Left lobe of liver (tissue), 2 donors: ENCODE results near the gene FARP1. TPM values are rescaled to one million over a fixed set of nuclear protein-coding genes. Genes with fewer than 3 reads are reported as not detected.

Source experiments
- ATAC-seq: fragments of 200-7000 bp; cut with Tn5 transposase; one replicate; pipeline ENCODE4 v1.9.1; 2020; ENCODE audit warnings: mild to moderate bottlenecking, moderate library complexity
- DNase-seq: peaks from one replicate; pipeline ENCODE4 v3.0.0-alpha.2; 2020; ENCODE audit warnings: low spot score
- total RNA-seq: library from RNA; stranded (reverse); gene quantifications from one replicate; pipeline ENCODE4 v1.2.1, GENCODE V29; 2021
- donor health status: DM: no; HTN: no; CAD: no; lungs with moderate emphysema.
- donor health status: DM: no; HTN: yes; CAD: no.

FARP1 gene
- total RNA-seq, 1 donor from 2014 or later = 78.8 TPM

DNA sequence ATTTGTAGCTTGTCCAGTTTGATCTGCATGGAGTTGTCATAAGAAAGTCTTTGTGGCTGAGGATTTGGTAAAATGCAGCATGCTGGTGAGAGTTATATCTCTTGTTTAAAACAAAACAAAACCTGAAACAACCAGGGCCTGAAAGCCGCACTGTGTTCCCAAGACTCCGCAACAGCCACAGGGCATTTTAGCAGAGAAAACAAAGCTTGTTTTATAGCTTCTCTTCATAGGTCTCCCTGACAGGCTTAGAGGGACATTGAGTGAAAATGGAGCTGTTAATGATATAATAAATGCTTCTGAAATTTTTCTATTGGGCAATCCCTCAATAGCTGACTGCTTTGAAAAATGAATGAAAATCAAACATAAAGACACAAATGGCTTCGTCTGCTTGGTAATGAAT, 182.8 kb downstream of the FARP1 start:
- no peak for ATAC-seq
- DNase-seq = no peak

DNA sequence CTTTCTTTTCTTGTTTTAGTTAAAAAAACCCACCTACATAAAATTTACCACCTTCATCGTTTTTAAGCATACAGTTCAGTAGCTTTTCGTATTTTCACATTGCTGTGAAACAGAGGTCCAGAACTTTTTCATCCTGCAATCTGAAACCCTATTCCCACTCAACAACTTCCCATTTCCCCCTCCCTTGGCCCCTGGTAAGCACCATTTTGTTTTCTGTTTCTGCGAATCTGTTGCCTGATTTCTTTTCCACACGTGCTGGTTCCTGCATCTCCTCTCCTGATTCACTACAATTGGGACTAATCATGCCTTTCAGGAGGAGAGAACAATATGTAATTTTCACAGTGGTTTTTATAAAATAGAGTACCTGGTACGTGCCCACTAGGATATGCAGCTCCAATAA, 183.4 kb downstream of the FARP1 start:
- no peak for DNase-seq
- ATAC-seq = no peak

DNA sequence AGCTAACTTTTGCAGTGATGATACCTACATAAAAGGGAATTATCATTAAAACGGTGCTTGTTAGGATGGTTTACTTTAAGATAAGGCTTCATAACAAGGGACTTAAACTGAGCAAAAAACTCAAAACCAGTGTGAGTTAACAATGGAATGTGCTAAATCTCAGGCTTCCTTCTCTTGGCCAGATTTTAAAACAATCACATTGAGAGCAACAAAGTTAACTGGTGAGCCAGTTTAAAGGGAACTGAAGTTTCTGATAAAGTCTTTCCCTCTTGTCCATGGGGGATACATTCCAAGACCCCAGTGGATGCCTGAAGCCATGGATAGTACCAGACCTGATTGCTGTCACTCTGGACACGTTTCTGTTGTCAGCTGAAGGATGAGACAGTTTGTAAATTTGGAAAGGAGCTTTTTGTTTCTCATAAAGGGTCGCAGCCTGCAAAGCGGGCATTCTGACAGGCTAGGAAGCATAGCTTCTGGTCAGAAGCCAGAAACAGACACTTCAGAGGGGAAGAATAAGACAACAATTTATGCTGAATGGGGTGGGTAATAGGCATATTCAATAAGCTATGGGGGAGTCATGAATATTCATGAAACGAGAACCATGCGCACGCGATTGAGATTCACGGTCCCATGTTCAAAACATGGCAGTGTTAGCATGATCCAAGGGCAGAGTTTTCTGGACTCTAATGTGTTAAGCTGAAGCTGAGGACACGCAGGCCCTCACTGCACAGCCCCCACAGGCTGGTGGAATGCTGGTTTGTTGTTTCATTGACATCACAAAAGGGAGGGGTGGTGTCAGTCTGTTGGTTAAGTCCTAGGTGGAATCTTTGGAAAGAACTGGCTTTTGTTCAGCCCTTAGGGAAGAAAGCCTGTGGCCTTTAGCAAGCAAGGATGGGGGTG, 184.7 kb downstream of the FARP1 start:
- no peak for ATAC-seq
- DNase-seq = no peak

GRCh38 chr13:98328511-98328910, 185.6 kb downstream of the FARP1 start:
- ATAC-seq (no peak), DNase-seq (no peak)

DNA sequence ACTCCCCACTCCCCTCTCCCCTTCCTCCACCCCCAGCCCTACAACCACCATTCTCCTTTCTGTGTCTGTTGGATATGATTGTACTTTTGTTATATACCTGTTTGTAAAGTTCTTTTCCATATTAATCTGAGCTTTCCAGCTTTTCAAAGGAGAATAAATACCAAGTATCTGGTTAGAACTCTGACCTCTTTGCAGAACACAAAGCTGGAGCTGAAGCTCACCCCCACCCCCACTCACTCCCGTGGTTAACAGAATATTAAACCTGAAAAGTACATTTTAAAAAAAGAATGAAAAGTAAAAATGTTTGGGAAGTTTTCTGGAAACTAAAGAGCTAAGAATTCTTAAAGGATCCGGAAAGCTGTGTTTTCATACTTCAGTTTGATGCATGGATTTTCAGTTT, 189.3 kb downstream of the FARP1 start:
- no peak for DNase-seq
- ATAC-seq = peak; percentile 79

DNA sequence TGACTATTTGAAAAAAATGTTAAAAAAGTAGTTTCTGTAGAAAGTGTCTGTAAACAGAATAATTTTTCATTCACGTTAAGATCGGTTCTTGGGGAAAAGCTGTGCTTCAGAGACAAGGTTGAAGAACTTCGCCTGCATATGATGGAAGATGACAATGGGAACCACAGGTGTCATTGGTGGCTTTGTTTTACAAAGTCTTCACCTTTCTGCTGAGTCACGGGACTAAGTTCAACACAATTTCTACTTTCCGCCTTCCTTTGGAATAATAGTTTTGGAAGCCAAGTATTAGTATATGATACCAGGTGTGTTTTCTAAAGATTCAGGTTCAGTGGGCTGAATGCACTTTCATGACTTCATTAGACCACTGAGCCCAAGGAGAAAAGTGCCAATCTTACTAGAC, 189.8 kb downstream of the FARP1 start:
- ATAC-seq = no peak
- peak; percentile 1 for DNase-seq

GRCh38 chr13:98333486-98333885, 190.6 kb downstream of the FARP1 start:
- DNase-seq (no peak), ATAC-seq (no peak)

GRCh38 chr13:98334620-98335205, 191.8 kb downstream of the FARP1 start:
- DNase-seq (no peak), ATAC-seq (no peak)

GRCh38 chr13:98335721-98336120, 192.8 kb downstream of the FARP1 start:
- DNase-seq (no peak), ATAC-seq (no peak)

DNA sequence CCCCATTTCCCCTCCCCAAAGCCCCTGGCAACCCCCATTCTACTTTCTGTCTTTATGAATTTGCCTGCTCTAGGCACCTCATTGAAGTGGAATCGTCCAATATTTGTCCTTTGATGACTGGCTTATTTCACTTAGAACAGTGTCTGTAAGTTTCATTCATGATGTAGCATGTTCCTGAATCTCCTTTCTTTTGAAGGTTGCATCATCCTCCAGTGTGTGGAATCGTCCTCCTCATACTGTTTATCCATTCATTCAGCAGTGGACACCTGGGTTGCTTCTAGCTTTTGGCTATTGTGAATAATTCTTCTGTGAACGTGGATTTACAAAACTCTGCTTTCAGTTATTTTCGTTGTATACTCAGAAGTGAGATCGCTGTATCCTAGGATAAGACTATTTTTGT, 195.4 kb downstream of the FARP1 start:
- no peak for DNase-seq
- ATAC-seq = no peak

DNA sequence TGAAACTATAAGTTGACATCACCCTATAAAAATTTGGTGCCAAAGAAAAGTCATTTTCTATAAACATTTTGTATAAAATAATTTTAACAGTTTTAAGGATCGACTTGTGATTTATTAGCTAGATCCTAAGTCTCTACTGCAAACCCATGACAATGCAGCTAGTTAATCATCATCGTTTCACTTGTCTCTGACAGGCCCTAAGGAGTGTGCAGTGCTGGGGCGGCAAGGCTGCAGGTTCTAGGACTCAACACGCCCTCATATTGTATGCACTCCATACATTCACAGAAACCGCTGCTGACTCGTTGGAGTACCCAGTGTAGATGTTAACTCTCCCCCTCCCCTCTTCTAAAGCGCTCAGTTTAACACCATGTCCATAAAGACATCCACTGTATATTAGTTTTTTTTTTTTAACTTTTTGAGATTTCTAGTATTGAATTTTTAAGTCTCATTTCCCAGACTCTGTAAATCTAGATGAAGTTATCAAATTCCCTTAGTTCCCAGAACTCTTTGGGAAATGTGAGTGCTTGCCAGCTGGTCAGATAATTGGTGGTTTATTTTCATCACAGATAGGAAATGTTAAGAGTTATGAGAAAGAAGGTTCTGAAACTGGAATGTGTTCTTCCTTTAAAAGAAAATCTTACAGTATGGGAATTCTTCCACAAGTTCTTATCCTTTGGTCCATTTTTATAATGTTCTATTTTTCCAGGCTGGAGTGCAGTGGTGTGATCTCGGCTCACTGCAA, 197.0 kb downstream of the FARP1 start:
- DNase-seq = peak; percentile 5
- ATAC-seq = no peak

DNA sequence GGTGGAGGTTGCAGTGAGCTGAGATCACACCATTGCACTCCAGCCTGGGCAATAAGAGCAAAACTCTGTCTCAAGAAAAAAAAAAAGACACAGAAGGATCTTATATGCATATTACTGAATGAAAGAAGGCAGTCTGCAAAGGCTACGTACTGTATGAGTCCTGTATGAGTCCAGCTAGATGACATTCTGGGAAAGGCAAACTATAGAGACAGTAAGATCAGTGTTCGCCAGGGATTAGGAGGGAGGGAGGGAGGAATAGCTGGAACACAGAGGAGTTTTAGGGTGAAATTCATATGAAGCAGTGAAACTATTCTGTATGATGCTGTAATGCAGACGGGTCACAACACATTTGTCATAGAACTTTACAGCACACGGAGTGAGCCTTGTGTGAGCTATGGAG, 200.1 kb downstream of the FARP1 start:
- ATAC-seq (no peak), DNase-seq (no peak)

- ATAC-seq (no peak), DNase-seq (no peak)
Measured at GRCh38 chr13:98343461-98343860, 200.6 kb downstream of the FARP1 start.

GRCh38 chr13:98344392-98344791, 201.5 kb downstream of the FARP1 start:
- DNase-seq (no peak), ATAC-seq (no peak)

- ATAC-seq (no peak), DNase-seq (no peak)
Measured at GRCh38 chr13:98345107-98345935, 202.4 kb downstream of the FARP1 start.

DNA sequence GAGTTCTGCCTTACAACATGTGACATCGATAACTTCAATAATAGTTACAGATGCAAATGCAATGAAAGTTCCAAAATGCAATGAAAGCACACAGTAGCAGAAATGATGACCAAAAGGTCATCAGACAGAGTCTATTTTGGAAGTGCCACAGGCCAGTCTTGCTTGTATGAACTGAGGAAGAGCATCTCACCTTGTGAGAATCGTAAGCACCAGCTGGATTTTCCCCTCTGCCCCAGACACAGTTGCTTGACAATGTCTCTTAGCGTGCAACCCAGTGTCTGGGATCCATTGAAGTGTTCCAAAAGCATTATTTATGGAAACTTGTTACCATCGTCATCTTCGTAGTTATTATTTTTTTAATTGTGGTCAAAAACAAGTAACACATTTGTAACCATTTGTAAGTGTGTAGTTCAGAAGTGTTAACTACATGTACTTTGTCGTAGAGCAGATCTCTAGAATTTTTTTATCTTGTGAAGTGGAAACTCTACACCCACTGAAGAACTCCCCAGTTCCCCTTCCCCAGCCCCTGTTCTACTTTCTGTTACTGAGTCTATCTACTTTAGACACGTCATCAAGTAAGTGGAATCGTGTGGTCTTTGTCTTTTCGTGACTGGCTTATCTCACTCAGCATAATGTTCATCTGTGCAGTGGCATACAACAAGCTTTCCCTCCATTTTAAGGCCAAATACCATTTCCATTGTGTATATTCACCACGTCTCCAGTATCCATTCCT, 204.2 kb downstream of the FARP1 start:
- DNase-seq (no peak), ATAC-seq (no peak)

DNA sequence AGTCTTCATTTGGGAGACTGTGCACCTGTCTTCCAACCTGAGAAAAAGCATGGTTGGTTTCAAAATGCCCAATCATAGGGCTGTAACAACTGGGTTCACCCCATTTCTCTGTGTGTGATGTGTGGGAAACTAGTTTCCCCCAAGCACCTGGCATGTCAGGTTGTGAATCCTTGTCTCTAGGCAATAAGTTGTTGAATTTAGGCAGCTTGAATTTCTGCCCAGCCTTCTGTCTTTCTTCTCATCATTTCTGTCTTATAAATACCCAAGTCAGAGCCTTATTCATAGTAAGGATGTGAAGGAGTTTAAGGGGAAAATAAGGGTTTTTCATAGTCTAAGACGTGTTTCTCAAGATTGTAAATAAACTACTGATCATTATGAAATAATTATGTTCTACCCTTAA, 204.9 kb downstream of the FARP1 start:
- ATAC-seq (no peak), DNase-seq (no peak)

GRCh38 chr13:98348466-98349200, 205.7 kb downstream of the FARP1 start:
- ATAC-seq = no peak
- DNase-seq = no peak

- peak; percentile 51 for DNase-seq
- peak; percentile 92 for ATAC-seq
Measured at GRCh38 chr13:98349731-98350305, 206.9 kb downstream of the FARP1 start.
